ENCODE results near the gene AK5.
"Not testable (repeated sequence)": the region's sequence is repeated elsewhere in the genome, so short reads cannot be mapped to it uniquely, and the experiment has no call there.

AK5 gene

DNA sequence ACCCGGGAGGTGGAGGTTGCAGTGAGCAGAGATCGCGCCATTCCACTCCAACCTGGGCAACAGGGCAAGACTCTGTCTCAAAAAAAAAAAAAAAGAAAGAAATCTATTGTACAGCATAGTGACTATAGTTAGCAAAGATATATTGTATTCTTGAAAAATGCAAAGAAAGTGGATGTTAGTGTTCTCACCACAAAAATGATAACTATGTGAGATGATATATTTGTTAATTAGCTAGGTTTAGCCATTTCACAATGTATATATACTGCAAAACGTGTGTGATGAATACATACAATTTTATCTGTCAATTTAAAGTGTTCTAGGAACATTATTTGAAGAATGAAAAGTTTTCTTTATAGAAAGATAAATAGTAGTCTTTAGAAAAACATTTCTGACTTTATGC is 179.9 kb downstream of the AK5 start:
- no peak for DNase-seq

DNA sequence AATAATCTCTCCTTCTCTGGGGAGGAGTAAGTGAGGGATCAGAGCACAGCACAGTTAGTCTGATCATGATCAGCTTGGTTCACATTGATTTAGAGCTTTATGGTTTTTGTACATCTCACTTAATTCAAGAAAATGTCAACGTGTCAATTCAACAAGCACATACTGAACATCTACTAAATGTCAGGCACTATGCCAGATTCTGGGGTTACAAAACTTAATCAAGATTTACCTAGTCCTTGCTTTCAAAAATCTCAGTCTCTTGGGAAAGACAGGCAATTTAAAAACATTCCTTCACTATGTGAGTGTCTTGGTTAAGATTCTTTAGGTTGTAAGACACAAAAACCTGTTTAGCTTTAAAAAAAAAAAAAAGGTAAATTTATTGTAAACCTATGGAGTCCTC is 181.4 kb downstream of the AK5 start:
- no peak for DNase-seq

DNA sequence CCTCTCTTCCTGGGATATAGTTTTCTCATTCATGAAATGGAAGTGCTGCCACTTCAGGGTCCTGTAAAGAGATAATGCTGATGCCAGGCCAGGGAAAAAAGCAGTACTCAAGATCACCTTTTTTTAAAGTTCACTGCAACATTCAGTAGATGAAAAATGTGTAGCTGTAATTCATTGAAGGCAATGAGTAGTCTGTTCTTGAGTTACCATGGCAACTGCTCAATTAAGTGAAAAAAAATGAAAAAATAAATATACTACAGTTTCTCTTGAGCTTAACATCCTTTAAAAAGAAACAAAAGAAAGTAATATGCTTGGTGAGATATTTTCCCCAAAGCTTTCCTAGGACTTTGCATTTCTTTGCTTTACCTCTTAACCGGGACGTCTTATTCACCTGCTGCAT is 183.3 kb downstream of the AK5 start:
- DNase-seq, result no peak

DNA sequence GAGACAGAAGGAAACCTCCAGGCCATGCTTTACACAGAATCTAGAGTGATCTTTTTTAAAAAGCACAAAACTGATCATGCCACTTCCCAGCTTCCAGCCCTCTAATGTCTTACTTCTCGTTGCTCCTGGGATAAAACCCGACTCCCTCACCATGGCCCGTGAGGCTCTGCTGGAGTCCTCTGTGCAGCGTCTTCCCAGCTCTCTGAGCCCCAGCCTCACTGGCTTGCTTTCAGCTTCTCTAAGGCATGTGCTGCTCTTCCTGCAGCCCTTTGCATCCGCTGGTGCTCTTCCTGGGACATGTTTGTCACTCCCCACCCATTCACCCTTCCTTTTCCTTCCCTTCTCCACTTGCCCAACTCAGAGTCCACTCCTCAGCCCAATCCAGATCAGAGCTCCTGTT is 184.1 kb downstream of the AK5 start:
- DNase-seq, result no peak

DNA sequence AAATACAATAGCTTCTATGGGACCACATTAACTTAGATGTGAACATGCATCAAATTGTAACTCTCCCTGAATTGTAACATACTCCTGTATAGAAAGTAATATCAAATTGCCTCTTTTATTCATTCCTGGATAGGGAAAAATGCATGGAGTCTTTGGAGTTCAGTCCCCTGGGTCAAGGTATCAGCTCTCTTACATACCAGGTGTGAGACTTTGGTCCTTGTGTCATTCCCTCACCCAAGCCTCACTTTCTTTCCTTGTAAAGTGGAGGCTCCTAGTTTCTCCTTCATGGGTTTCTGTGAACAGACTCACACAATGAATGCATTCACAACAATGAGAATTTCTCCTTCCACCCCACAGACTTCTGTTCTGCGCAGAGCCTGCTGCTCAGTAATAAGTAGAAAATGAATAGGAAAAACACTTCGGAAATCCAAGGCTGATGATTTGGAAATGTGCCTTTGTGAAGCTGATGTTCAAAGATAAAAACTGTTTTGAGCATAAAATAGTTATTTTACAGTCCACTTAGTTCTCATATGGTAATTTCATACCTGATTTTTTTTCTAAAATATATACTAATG is 185.3 kb downstream of the AK5 start:
- no peak for DNase-seq

DNA sequence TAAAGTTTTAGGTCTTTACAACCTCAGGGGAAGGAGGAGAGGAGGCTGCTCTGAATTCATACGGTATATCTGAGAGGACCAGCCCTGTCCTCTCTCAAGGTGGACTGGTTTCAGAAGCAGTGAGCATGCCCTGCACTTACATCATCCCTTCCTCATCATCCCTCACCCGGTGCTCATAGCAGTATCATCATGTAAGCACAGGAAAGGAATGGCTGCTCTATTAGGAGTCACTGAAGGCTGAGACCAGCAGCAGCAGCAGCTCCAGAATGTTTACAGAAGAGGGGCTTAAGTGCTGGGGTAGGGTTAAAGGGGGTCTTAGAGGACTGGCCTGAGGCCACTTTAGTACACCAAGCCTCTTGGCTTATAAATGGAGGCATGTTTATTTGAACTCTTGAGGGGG is 185.9 kb downstream of the AK5 start:
- no peak for DNase-seq

DNA sequence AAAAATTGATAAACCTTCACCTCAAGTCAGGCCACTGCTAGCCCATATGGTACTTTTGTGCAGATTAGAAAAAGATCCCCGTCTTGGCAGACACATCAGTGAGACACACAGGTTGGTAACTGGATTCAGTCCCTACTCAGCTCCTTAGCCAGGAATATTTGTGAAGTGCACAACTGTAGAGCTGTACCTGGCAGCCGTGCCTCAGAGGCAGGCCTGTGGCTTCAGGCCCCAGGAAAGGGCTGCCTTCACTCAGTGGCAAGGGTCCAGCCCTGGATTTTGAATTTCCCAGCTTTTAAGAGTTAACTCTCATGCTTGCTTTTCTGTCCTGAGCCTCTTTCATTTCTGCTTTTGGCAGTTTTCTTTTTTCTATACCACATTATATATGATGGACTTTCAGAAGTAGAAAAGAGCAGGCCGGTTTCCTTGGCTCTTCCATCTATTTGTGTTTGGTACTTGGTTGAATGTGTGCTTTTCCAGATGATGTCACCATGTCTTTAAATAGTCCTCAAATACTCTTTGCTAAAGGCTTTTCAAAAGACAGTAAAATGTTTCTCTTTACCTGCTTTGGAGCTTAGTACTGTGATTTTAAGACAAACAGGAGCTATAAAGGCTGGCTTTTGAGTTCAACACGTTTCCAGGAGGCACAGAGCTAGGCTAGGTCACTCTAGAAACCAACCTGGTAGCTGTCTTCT is 186.6 kb downstream of the AK5 start:
- no peak for DNase-seq

DNA sequence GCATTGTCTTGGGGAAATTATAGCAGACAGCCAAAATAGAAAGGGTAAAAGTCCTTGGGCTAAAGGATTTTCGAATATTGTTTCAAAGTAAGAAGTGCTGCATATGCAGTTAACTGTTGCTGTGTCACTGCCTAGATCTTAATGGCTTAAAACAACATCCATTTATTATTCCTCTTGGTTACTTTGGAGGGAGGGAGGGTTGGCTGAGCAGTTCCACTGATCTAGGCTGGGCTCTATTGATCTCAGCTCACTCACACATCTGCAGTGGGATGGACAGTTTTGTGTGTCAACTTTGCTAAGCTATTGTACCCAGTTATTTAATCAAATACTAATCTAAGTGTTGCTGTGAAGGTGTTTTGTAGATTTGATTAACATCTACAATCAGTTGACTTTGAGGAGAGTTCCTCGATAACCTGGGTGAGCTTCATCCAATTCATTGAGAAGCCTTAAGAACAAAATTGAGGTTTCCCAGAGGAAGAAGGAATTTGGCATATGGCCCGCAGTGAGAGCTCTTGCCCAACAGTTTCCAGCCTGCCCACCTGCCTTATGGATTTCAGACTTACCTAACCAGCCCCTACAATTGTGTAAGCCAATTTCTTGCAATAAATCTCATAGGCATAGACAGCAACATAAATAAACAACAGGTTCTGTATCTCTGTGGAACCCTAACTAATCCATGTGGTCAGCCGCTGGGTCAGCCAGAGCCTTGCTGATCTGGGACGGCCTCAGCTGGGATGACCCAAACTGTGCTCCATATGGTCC is 187.3 kb downstream of the AK5 start:
- DNase-seq, result no peak

DNA sequence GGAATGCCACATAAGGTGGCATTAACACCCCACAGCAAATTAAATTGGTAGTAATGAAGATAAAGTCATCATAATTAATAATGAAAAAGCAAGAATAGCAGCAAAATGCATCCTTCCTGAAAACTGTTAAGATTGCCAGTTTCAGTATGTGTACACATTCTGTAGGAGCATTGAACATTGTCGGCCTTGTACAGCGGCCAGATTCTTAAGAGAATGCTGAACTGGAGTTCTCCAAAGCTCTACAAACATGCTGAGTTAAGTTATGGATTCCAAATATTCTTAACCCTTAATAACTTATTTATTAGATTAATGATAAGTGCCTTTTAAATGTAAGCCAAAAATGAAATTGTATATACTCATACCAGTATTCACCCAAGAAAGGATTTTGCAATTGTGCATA is 189.9 kb downstream of the AK5 start:
- no peak for DNase-seq

DNA sequence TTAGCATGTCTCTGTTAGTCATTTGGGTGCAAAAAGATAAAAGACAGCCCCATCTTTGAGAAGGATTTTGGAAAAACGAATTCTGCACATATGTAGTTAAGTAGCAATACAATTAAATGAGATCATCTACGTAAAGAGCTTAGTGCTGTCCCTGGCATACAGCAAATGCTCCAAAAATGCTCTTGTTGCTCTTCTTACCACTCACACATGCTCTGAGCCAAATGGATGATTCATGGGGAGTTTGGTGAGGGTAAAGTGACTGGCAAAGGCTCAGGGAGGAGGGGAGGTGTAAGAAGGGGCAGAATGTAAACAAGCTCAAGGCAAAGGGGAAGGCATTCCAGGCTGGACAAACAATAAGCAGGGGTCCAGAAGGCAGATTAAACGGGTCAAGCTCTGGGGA is 191.9 kb downstream of the AK5 start:
- no peak for DNase-seq

DNA sequence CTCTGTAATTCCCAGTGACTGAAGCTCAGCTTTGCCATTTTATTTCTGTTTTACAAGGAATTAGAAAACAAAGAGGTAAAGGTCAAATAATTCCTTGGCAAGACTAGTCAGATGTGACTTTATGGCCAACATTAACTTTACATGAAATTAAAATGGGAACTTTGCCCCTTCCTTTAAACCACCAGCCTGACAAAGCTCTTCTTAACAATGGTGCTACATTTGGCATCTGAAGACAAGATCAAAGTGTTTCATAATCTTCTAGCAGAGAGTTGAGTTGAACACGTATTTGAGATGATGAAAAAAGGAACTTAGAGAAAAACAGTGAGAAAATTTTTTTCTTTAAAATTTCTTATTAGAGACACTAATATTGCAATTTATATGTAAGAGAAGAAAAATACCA is 193.8 kb downstream of the AK5 start:
- no peak for DNase-seq

DNA sequence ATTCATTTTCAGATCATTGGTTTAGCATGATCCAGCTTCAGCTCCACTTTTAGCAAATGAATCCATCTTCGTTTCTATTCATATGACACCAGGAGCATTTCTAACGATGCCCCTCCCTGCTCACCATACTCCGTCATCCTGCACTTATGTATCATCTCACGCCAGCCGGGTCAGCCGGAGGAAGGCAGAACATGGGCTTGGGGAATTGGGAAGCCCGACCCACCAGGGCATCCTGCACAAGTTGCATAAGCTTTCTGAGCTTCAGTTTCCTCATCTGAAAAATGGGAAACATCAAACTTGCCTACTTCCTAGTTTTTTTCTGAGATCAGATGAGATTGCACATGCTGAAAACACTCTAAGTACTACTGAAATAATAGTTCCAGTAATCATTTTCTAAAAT is 194.7 kb downstream of the AK5 start:
- DNase-seq, result no peak

DNA sequence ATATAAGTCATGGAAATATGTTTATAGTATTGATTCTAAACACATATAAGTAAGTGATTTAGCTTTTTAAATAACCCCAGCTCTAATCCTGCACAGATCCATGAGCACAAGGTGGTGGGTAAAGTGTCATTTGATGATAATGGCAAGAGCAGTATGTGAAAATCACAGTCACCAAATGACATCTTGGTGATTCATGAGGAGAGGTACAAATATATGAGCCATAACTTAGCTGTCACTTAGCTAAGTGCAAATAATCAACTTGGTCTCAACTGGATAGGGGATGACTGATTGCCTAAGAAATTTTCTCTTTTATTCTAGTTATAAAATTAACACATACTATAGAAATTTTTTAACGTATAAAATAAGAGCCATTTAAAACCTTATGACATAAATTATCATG is 202.5 kb downstream of the AK5 start:
- DNase-seq, result no peak

DNA sequence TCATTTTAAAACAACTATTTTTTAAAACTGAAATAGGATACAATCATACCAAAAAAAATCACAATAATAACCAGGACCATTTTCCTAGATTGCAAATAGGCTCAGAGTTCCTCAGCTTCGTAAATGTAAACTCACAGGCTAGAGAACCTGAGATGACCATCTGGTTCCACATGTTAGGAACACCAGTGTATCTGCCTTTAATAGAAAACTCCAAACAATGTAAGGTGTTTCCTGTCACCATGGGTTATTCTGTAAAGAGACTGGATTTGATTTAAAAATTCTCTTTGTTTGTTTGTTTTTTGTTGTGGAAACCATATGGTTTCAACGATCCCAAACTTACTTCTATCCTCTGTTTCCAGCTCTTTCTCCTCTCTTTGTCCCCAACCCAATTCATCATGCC is 203.1 kb downstream of the AK5 start:
- DNase-seq, result no peak

DNA sequence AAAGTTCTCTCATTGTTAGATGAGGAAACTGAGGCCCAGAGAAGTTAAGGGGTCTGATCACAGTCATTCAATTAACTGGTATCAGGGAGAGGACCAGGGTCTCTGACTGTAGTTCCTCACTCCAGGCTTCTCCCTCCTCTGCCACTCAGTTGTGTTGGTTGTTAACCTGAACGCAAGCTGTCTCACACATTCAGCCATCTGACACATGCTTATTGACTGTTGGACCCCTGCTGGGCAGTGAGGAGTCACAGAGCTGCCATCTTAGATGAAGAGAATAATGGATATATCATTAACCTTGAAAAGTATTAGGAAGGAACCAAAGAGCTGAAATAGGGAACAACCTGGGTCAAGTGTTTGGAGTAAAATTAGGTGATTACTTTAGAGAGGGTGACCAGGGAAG is 205.8 kb downstream of the AK5 start:
- DNase-seq, result no peak

DNA sequence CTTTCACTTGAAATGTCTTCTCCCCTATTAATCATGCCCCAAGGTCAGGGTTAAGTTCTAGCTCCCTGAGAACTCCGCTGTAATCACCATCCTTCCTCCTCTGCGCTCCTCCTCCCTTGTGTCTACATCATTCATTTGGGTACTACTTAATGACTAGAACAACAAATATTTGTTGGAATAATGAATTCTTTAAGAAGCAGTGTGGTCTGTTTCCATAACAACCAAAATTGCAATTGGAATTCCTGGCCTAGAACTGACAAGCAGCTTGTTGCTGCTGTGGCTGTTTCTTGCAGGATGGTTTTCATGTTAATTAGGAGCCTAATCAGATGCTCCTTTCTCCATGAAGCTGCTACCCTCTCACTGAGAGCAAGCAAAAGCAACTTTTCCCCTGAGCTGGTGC is 208.1 kb downstream of the AK5 start:
- DNase-seq, result no peak

DNA sequence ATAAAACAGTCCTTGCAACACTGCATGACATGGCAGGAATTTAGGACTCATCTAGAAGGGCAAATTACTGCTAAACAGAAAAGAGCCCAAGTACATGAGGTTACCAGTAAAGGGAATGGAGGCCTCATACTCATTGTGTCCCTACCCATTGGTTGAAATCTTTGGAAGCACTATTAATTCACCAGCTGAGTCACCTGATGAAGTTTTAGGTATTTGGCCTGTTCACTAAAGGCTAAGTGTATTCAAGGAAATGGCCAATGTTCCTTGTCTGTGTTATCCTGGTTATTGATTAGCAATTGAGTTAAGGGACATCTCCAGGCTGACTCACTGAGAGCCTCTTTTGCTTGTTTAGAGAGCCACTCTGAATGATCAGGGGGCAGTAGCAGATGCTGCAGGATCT is 212.2 kb downstream of the AK5 start:
- no peak for DNase-seq

DNA sequence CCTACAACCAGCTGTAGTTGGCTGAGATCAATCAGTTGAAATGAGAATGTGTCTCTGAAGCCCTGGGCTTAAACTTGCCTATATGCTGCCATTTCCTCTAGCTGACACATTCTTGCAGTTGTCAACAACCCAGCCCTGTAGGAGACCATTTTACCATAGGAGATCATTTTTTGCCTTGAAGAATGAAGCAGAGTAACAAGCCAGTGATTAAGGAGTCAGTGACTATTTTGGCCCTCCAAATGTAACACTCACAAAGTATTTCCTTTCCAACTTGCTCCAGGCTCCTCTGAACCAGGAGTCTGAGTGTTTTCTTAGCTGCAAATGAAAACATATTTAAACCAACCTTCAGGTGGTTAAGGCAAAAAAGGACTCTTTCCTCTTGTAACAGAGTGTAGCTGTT is 217.1 kb downstream of the AK5 start:
- no peak for DNase-seq

DNA sequence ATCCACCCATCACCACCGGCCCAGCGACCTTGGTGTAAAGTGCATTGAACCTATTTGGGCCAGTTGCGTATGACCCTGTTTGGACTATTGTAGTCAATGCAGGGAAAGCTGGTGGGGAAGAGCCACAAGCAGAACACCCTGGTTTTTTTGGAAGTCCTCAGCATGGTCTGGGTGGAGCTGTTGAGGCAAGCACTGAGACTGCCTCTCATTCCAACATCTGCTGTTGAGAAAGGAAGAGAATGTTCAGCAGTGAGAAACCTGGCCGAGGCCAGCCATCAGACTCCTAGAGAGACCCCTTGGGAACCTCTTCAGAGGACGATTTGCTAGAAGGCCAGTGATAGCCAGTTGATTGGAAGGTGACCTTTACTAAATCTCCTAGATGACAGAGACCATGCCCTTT is 217.6 kb downstream of the AK5 start:
- no peak for DNase-seq

DNA sequence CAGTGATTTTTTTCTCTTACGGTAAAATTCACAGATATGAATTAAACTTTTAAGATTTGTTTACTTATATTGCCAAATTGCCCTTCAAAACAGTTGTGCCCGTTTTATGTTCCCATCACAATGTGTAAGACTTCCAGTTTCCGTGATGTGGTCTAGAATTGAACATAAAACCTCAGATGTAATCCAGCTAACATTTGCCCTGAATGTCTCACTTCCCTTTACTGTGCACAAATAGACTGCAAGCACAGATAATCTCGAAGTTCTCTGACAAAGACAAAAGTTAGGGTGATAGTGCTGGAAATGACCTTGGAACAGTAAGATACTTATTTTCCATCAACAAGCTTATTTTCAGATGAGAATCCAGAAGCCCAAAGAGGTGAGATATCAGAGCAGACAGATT is 223.2 kb downstream of the AK5 start:
- no peak for DNase-seq

DNA sequence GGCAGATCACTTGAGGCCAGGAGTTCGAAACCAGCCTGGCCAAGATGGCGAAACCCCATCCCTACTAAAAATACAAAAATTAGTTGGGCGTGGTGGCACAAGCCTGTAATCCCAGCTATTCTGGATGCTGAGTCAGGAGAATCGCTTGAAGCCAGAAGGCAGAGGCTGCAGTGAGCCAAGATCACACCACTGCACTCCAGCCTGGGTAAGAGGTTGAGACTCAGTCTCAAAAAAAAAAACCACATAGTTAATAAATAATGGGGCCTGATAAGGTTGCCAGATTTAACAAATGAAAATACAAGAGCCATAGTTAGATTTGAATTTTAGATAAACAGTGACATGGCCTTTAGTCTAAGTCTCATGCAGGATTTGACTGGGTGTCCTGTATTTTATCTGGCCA is 225.0 kb downstream of the AK5 start:
- no peak for DNase-seq

DNA sequence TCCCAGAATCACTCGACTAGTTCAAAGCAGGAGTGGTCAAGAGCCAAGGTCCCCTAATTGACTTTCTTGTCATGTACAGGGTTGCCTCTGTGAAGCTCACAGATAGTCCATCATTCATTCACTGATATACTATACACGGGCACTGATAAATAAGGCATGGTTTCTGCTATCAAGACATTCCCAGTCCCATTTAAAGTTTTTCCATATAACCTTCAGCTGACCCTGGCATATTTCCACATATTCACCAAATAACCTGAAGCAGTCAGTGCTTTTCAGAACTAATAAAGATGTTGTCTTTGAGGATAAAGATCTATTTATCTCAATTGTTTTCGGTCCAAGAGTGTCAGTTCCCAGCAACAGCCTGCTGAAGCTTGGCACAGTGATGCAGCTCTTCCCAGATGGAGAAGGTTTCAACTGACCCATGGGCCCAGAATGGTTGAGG is 227.3 kb downstream of the AK5 start:
- no peak for DNase-seq

DNA sequence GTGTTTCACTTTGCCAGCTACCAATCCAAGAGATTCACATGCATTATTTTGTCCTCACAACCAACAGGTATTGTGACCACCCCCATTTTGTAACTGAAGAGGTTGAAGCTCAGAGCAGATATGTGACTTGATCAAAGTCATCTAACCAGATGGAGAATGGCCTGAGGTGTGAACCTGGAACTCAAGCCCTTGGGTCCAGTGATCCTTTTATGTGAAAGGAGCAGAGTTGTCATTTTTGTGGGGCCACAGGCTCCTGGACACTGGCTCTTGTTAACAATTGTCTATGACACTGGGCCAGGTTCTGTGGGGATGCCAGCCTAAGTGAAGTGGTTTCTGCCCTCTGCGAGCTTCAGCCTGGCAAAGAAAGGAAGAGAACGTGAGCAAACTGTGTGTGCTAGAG is 228.1 kb downstream of the AK5 start:
- DNase-seq, result no peak

DNA sequence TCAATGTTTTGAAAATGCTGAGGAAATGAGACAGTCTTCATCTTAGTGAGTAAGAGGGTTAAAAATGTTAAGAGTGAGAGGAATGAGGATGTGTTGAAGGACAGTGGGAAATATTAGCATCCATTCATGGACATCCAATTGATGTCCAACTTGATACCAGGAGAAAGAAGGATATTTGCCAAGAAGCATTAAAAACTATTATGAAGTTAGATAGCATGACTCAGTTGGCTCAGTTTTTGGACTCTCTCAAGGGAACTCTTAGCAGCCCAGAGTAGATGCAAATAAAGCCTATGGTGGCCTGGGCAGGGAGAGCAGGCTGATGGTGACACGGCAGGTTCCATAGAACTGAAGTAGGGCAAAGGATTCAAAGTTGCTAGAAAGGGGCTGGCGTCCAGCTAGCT is 229.6 kb downstream of the AK5 start:
- no peak for DNase-seq

DNA sequence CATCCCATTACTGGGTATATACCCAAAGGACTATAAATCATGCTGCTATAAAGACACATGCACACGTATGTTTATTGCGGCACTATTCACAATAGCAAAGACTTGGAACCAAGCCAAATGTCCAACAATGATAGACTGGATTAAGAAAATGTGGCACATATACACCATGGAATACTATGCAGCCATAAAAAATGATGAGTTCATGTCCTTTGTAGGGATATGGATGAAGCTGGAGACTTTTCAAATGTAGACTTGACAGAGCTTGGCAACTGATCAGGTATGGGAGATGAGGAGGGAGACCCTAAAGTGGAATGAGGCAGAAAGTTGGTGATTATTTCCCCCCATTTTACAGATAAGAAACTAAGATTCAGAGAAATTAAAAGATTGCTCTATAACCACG is 230.8 kb downstream of the AK5 start:
- DNase-seq, result not testable (repeated sequence)

All from GOT3 (cell line).